HG03571 (cell line): ENCODE data around the gene DAB2IP.

ENCODE experiments used
- ATAC-seq: cut with Tn5 transposase; IDR thresholded peaks from one replicate; pipeline ENCODE4 v1.9.1; 2021; ENCODE audit not compliant: unreplicated experiment

The DAB2IP gene

DNA sequence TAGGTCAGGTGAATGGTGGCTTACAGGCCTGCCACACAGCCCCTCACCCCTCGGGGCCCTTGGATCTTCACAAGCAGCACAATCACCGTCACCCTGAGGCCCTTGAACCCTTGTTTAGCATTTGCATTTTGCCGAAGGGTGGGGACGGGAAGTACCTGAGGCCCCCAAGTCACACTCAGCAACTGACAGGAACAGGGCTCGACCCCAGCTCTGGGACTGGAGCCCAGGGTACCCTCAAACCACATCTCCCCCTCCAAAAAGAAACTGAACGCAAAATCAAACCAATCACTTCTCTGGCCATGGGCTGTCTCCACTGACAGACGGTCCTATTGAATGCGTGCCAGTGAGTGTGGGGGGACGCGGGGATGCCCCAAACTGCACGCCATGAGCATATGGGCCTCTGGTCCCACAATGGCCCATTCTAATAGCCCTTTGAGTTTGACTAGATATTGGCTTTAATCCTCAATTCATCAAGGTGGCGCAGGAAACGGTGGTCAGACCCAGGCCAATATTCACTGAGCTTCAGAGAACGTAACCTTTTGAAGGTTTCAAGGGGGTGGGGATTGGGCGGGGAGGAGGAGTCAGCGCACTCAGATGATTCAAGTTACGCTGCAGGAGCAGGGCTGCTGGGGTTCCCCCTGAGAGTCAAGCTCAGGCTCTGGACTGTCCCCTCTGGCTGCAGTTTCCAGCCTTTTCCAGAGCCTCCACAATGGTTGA lies 176.0 kb downstream of the DAB2IP start:
- ATAC-seq, result no peak

DNA sequence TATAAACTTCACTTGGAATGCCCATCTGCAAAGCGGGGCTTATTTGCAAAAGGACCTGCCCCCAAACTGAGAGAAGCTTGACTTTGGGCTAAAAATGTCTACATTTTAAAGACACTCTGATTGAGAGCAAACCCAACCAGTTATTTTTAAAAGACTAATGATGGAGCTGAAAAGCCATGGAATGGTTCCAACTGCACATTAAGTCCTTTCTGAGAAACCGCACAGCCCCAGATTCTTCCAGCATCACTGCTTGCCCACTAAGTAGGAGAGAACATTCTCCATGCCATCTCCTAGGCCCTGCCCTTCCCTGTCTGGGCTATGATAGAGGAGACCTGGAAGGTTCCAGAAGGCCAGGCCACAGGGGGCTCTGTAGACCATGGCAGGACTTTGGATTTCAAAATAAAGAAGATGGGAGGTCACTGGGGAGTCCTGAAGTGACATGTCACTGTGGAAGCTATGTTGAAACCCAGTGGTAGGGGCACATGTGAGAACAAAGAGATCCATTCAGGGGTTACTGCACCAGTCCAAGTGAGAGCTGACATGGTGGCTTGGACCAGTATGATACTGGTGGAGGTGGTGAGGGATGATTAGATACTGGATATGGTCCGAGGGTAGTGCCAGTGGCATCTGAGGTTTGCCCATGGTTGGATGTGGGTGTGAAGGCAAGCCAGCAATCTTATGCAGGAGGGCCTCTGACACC lies 179.2 kb downstream of the DAB2IP start:
- no peak for ATAC-seq

DNA sequence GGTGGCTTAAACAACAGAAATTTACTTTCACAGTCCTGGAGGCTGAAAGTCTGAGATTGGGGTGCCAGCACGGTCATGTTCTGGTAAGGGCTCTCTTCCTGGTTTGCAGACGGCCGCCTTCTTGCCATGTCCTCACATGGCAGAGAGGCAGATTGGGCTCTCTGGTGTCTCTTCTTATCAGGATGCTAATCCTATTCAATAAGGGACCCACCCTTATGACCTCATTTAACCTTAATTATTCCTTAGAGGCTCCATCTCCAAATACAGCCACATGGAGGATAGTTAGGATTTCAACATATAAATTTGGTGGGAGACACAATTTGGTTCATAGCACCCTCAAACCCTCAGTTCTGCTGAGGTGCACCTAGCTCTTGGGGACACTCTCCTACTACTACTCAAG lies 180.4 kb downstream of the DAB2IP start:
- ATAC-seq, result no peak

GRCh38 chr9:121833061-121833460 lies 181.6 kb downstream of the DAB2IP start:
- ATAC-seq, result no peak
